AG09309 (cell line): ENCODE measurements around the gene OAS1.

Experiments
- DNase-seq: peaks from one replicate; pipeline ENCODE4 v3.0.0-alpha.2; 2010; ENCODE audit warnings: low read depth
- H3K4me3 ChIP-seq: 2 replicates; pipeline ENCODE4 v1.5.1; 2011; ENCODE audit warnings: mild to moderate bottlenecking, low read depth, low read length, moderate library complexity; ENCODE audit not compliant: control insufficient read depth
- TF ChIP-seq, protein P1 (sequence below): IDR thresholded peaks from 2 replicates; pipeline ENCODE4 v1.5.1; 2011; ENCODE audit warnings: mild to moderate bottlenecking, low read depth, low read length, inconsistent platforms; ENCODE audit not compliant: insufficient read depth, control insufficient read depth; ENCODE audit errors: missing control alignments

The OAS1 gene

DNA sequence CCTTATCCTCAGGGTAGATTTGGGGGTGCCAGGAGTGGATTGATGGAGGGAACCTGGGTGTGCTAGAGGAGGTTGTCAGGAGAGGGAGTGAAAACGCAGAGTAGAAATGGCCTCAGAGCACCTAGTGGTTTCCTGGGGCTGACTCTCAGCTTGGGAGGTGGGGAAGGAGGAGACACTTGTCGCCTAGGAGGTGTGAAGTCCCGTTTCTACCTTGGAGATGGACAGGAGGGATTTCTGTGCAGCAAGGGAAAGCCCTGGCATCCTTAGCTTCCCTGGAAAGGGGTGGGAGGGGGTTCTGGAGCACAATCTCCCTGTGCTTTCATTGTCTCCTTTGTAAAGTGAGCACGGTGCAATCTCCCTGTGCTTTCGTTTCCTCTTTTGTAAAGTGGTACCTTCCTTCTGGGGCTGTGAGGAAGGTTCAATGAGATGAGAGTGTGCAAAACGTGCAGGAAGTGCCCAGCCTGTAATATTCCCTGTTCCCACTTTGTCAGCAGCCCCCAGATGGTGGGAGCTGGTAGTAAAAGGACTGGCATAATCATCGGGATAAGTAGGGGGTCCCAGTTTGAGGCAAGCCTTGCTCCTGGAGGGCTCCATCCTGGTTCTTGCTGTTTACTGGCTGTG, 33.1 kb downstream of the OAS1 start:
- no peak for DNase-seq
- no peak overlapping the region for H3K4me3 ChIP-seq

GRCh38 chr12:112941528-112942335, 35.0 kb downstream of the OAS1 start:
- TF ChIP-seq, protein P1, sequence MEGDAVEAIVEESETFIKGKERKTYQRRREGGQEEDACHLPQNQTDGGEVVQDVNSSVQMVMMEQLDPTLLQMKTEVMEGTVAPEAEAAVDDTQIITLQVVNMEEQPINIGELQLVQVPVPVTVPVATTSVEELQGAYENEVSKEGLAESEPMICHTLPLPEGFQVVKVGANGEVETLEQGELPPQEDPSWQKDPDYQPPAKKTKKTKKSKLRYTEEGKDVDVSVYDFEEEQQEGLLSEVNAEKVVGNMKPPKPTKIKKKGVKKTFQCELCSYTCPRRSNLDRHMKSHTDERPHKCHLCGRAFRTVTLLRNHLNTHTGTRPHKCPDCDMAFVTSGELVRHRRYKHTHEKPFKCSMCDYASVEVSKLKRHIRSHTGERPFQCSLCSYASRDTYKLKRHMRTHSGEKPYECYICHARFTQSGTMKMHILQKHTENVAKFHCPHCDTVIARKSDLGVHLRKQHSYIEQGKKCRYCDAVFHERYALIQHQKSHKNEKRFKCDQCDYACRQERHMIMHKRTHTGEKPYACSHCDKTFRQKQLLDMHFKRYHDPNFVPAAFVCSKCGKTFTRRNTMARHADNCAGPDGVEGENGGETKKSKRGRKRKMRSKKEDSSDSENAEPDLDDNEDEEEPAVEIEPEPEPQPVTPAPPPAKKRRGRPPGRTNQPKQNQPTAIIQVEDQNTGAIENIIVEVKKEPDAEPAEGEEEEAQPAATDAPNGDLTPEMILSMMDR, result no peak
- DNase-seq, result no peak
- H3K4me3 ChIP-seq, result no peak overlapping the region

More for the DNA sequence above, 33.1 kb downstream of the OAS1 start:
- TF ChIP-seq, protein P1, result no peak

DNA sequence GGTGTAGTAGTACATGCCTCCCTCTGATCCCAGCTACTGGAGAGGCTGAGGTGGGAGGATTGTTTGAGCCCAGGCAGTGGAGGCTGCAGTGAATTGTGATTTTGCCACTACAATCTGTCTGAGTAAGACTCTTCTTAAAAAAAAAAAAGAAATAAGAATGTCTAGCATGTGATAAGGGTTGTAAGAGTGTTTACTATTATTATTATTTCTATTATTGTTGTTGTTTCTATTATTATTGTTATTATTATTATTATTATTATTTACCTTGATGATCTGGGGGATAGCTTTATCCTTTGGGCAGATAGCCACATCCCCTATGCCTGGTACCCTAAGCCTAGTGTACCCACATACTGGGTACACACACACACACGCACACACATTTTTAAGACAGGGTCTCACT, 35.8 kb downstream of the OAS1 start:
- no peak overlapping the region for H3K4me3 ChIP-seq
- TF ChIP-seq, protein P1, result no peak
- no peak for DNase-seq

DNA sequence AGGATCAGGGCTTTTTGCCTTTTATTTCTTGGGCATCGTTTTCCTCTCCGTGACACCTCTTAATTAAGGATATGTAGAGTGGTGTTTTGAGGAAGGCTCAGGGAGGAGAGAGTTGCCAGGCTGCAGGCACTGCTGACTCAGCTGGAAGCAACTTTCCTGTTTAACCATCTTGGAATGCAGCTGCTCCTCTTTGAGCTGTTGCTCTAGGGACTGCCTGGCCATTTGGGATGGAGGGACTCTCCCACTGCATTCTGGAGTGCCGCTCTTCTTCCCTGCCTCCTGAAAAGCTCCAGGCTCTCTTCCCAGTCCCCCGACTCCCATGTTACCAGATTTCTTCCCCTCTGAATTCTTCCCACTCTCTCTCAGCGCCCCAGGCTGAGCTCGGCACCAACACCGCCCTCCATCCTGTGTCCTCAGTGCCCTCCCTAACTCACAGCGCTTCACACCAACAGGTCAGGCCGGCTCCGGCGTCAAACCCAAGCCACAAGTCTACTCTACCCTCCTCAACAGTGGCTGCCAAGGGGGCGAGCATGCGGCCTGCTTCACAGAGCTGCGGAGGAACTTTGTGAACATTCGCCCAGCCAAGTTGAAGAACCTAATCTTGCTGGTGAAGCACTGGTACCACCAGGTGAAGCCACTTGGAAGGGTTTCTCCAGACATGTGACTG, 37.4 kb downstream of the OAS1 start:
- DNase-seq, result no peak
- TF ChIP-seq, protein P1, result no peak

DNA sequence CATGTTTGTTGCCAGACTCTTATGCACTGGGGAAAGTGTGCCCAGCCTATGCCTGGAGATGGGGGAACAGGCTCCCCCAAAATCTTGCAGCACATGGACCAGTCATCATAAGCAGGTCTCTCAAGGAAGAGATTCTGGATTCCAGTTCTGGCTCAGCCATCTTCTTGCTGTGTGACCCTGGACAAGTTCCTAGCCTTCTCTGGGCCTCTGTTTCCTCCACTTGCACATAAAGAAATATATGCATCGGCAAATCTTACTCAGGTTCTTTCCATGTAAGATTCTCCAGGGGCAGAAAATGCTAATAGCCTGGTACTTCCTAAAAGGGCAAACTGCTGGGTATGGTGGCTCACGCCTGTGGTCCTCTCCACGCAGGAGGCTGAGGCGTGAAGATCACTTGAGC, 38.8 kb downstream of the OAS1 start:
- no peak overlapping the region for H3K4me3 ChIP-seq
- no peak for DNase-seq
- TF ChIP-seq, protein P1, result no peak

More for the DNA sequence above, 37.4 kb downstream of the OAS1 start:
- no peak overlapping the region for H3K4me3 ChIP-seq

DNA sequence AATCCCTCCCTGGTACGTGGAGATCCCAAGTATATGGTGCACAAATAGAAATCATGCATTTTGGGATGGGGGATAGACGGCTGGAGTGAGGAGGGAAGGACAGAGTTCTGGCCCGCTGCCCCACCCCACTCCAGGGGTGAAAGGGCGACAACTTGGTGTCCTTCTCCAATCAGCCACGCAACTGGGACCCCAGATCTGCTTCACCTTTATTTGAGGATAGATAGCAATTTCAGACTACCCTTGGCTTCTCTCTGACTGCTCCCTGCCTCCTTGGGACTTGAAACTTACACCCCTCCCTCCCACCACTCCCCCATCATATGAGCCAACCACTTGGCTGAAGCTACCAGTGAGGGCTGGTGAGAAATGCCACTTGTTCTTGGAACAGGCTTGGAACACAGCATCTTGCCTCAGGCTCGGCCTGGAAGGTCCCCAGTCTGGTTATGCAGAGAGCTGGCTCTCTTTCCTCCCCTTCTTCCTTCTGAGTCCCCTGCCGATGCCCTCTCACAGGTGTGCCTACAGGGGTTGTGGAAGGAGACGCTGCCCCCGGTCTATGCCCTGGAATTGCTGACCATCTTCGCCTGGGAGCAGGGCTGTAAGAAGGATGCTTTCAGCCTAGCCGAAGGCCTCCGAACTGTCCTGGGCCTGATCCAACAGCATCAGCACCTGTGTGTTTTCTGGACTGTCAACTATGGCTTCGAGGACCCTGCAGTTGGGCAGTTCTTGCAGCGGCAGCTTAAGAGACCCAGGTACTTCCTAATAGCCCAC, 39.7 kb downstream of the OAS1 start:
- no peak overlapping the region for H3K4me3 ChIP-seq
- no peak for DNase-seq
- TF ChIP-seq, protein P1, result no peak
